Right cardiac atrium (tissue), 5 donors: Measurements from ENCODE around the gene ADGRD1. TPM values are rescaled to one million over a fixed set of nuclear protein-coding genes. Genes with fewer than 3 reads are reported as not detected.

Experiments used
- polyA plus RNA-seq: library from polyadenylated mRNA; stranded (reverse); fragments of 200-250 nt; gene quantifications from one replicate; pipeline ENCODE4 v1.2.3, GENCODE V29; 2013
- total RNA-seq, 4 donors: library from RNA; stranded (reverse); fragmentation: NEBNext Ultra II Directional; extraction: Animal tissue kit (Norgen Biotek cat#: 25700); gene quantifications; one replicate each; pipeline ENCODE4 v1.2.1, GENCODE V29; 2021
- donor health status: healthy with polysubstance abuse.
- donor health status: DM: no; HTN: yes; CAD: no.
- donor health status: DM: no; HTN: no; CAD: no.
- donor health status: DM: no; HTN: yes; CAD: no; lungs with severe emphysema.
- donor health status: DM: yes; HTN: yes; CAD: no.

Gene ADGRD1
- total and polyA plus RNA-seq, 5 donors: 50.0 to 386 (median 234) TPM

Other genes starting within 250 kb of the ADGRD1 start
- under 1 TPM in 1 of 4 donors, not detected in 3; 0.28 TPM for gene RIMBP2, start 237.6 kb upstream of the ADGRD1 start, total RNA-seq
- 0.05 TPM for gene RIMBP2, start 237.6 kb upstream of the ADGRD1 start, polyA plus RNA-seq
- gene STX2, start 114.7 kb upstream of the ADGRD1 start, total RNA-seq: 10 to 100 TPM; 22.6 to 35.9 (median 31.3) TPM
- gene STX2, start 114.7 kb upstream of the ADGRD1 start, polyA plus RNA-seq: 18.2 TPM
- 100 to 1,000 TPM; 281 to 385 (median 302) TPM for gene RAN, start 81.8 kb upstream of the ADGRD1 start, total RNA-seq
- gene RAN, start 81.8 kb upstream of the ADGRD1 start, polyA plus RNA-seq: 195 TPM